Measurements from ENCODE around the gene RUNX3.

RUNX3 gene

DNA sequence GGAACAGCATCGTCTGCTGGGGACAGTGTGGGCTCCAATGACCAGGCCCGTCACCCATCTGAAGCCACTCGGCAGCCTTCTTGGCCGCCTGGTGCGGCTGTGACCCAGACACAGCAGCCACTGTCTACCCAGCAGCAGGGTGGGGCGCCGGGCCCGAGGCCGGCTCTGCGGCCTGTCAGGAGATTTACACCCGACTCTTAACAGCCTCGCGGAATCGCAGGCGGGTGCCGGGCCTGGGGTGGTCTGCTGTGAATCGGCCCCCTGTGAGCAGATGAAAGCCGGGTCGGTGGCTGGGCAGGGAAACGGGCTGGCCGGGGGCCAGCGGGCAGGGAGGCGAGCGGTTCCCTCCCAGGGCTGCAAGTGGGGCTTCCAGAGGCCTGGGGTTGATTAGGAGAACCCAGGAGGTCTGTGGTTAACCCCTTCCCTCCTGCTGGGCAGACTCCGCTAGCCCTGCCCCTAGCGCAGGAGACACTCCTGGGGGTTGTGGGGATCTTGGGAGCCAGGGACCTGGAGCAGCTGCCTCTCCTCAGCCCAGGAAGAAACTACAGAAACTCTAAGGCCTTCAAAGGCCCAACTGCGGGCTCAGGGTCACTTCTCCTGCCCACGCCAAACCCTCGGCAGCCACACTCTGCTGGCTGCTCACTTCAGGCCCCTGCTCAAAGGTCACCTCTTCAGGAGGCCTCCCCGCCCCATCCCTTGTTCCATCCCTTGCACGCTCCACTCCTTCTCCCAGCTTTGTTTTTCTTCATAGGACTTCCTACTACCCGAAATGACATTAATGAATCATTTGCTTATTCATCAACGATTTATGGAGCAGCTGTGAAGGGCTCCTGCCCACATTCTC is 15.6 kb downstream of the RUNX3 start:
- no peaks in the 10 kb centered on the region for H3K9me3 ChIP-seq (ENCODE audit: insufficient read depth, low read length)
- no peaks in the 10 kb centered on the region for H3K27me3 ChIP-seq (ENCODE audit: low read length)
- H2AFZ ChIP-seq (ENCODE audit: low read depth, low read length, severe bottlenecking), result no peak overlapping the region
- H3K36me3 ChIP-seq (ENCODE audit: low read length), result no peaks in the 10 kb centered on the region
- 0 out of 2 replicates have a peak, but pooled peaks cover 3% of the 10 kb centered on the region for H3K79me2 ChIP-seq (ENCODE audit: insufficient read depth, low read length)
- TF ChIP-seq EZH2phosphoT487 (conservative IDR thresholded peaks at IDR 0.05; ENCODE audit: low read length), result no peak
- TF ChIP-seq, protein P1, sequence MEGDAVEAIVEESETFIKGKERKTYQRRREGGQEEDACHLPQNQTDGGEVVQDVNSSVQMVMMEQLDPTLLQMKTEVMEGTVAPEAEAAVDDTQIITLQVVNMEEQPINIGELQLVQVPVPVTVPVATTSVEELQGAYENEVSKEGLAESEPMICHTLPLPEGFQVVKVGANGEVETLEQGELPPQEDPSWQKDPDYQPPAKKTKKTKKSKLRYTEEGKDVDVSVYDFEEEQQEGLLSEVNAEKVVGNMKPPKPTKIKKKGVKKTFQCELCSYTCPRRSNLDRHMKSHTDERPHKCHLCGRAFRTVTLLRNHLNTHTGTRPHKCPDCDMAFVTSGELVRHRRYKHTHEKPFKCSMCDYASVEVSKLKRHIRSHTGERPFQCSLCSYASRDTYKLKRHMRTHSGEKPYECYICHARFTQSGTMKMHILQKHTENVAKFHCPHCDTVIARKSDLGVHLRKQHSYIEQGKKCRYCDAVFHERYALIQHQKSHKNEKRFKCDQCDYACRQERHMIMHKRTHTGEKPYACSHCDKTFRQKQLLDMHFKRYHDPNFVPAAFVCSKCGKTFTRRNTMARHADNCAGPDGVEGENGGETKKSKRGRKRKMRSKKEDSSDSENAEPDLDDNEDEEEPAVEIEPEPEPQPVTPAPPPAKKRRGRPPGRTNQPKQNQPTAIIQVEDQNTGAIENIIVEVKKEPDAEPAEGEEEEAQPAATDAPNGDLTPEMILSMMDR (IDR thresholded peaks at IDR 0.05; ENCODE audit: insufficient read depth, low read length, poor library complexity, severe bottlenecking), result no peak
- no peak overlapping the region for H3K9ac ChIP-seq (ENCODE audit: low read length)
- H3F3A ChIP-seq (ENCODE audit: insufficient read depth), result no peaks in the 10 kb centered on the region
- no peaks in the 10 kb centered on the region for H4K20me1 ChIP-seq (ENCODE audit: low read depth, low read length)
- H3K4me3 ChIP-seq (ENCODE audit: insufficient read depth, low read length, poor library complexity, severe bottlenecking), result no peak overlapping the region
- no peak overlapping the region for H3K4me2 ChIP-seq (ENCODE audit: low read depth, low read length, poor library complexity, severe bottlenecking)
- no peaks in the 10 kb centered on the region for H3K9me2 ChIP-seq (replicated peaks; ENCODE audit: insufficient read depth, low read length)
- no peak overlapping the region for H3K27ac ChIP-seq (ENCODE audit: low read depth, low read length)

DNA sequence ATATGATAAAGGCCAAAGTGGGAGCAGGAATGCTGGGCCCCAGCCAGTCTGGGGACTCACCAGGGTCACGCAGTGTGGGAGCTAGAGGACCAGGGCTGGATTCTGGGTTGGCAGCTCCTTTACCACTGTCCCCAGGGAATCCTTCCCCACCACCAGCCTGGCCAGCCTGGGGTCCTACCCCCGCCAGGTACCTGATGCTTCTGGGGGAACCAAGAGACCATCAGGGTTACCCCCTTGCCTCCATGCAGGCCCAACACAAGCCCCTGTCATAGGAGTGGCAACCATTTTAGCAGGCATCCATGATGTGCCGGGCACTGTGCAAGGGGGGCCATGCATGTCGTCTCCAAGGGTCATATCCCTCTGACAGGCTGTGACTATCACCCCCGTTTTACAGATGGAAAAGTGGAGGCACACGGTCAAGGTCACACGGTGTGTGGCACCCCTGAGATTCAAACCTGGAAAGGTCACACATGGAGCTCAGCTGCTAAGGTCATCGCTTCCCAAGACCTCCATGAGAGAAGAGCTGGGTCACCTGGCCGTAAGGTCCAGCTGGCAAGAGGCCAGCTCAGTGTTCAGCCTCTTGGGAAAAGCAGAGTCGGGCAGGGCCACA is 16.4 kb downstream of the RUNX3 start:
- H3K27me3 ChIP-seq (ENCODE audit: low read length), result no peaks in the 10 kb centered on the region
- H3K9me3 ChIP-seq (ENCODE audit: insufficient read depth, low read length), result no peaks in the 10 kb centered on the region
- no peaks in the 10 kb centered on the region for H3F3A ChIP-seq (ENCODE audit: insufficient read depth)
- 0 out of 2 replicates have a peak, but pooled peaks cover 3% of the 10 kb centered on the region for H3K79me2 ChIP-seq (ENCODE audit: insufficient read depth, low read length)
- no peaks in the 10 kb centered on the region for H3K9me2 ChIP-seq (replicated peaks; ENCODE audit: insufficient read depth, low read length)
- no peaks in the 10 kb centered on the region for H4K20me1 ChIP-seq (ENCODE audit: low read depth, low read length)
- H3K9ac ChIP-seq (ENCODE audit: low read length), result no peak overlapping the region
- no peak overlapping the region for H2AFZ ChIP-seq (ENCODE audit: low read depth, low read length, severe bottlenecking)
- no peak overlapping the region for H3K4me2 ChIP-seq (ENCODE audit: low read depth, low read length, poor library complexity, severe bottlenecking)
- H3K36me3 ChIP-seq (ENCODE audit: low read length), result no peaks in the 10 kb centered on the region
- no peak overlapping the region for H3K27ac ChIP-seq (ENCODE audit: low read depth, low read length)
- H3K4me3 ChIP-seq (ENCODE audit: insufficient read depth, low read length, poor library complexity, severe bottlenecking), result no peak overlapping the region
- TF ChIP-seq, protein P1 (IDR thresholded peaks at IDR 0.05; ENCODE audit: insufficient read depth, low read length, poor library complexity, severe bottlenecking), result no peak
- TF ChIP-seq EZH2phosphoT487 (conservative IDR thresholded peaks at IDR 0.05; ENCODE audit: low read length), result no peak

DNA sequence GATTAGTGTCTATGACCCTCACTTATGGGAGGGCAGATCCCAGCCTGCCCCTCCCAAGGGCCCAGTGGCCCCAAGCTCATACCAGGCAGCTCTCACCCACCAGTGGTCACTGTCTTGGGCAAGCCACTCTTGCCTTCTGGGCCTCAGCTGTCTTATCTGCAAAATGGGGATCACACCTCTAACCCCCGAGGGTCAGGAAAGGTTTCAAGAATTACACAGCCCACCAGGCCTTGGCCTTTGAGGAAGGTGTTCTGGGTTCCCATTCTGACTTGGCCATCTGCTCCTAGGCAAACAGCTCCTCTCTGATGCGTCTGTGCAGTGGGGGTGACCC is 16.8 kb downstream of the RUNX3 start:
- Histone ChIP-seq H3K9me2 (replicated peaks; ENCODE audit: insufficient read depth, low read length) (no peaks in the 10 kb centered on the region), H3K4me2 (ENCODE audit: low read depth, low read length, poor library complexity, severe bottlenecking) (no peak overlapping the region), H3K9me3 (ENCODE audit: insufficient read depth, low read length) (no peaks in the 10 kb centered on the region), H3K27ac (ENCODE audit: low read depth, low read length) (no peak overlapping the region), H3F3A (ENCODE audit: insufficient read depth) (no peaks in the 10 kb centered on the region), H2AFZ (ENCODE audit: low read depth, low read length, severe bottlenecking) (no peak overlapping the region), H3K79me2 (ENCODE audit: insufficient read depth, low read length) (0 out of 2 replicates have a peak, but pooled peaks cover 3% of the 10 kb centered on the region), H3K36me3 (ENCODE audit: low read length) (no peaks in the 10 kb centered on the region), H4K20me1 (ENCODE audit: low read depth, low read length) (no peaks in the 10 kb centered on the region), H3K27me3 (ENCODE audit: low read length) (no peaks in the 10 kb centered on the region), H3K9ac (ENCODE audit: low read length) (no peak overlapping the region), H3K4me3 (ENCODE audit: insufficient read depth, low read length, poor library complexity, severe bottlenecking) (no peak overlapping the region)
- no peak for TF ChIP-seq EZH2phosphoT487 (conservative IDR thresholded peaks at IDR 0.05; ENCODE audit: low read length)
- TF ChIP-seq, protein P1 (IDR thresholded peaks at IDR 0.05; ENCODE audit: insufficient read depth, low read length, poor library complexity, severe bottlenecking), result no peak
